G401 (cell line): ENCODE measurements around the gene MT1M. TPM values are rescaled to one million over a fixed set of nuclear protein-coding genes. Genes with fewer than 3 reads are reported as not detected.

ENCODE experiments used
- DNase-seq: peaks from one replicate; pipeline ENCODE4 v3.0.0-alpha.2; 2015; ENCODE audit warnings: low spot score
- in situ Hi-C: cut with HindIII; loops from 2 replicates; pipeline ENCODE4 v1.10.0; 2016; ENCODE audit warnings: low sequenced_read_pairs, mixed read lengths
- total RNA-seq: library from RNA; depleted of rRNA; stranded (reverse); fragments of >200 nt; shearing (Covaris generic); gene quantifications from 2 replicates; pipeline ENCODE4 v1.2.3, GENCODE V29; 2014

MT1M gene
- total RNA-seq, 1 experiment from 2014 or later, result not detected

DNA sequence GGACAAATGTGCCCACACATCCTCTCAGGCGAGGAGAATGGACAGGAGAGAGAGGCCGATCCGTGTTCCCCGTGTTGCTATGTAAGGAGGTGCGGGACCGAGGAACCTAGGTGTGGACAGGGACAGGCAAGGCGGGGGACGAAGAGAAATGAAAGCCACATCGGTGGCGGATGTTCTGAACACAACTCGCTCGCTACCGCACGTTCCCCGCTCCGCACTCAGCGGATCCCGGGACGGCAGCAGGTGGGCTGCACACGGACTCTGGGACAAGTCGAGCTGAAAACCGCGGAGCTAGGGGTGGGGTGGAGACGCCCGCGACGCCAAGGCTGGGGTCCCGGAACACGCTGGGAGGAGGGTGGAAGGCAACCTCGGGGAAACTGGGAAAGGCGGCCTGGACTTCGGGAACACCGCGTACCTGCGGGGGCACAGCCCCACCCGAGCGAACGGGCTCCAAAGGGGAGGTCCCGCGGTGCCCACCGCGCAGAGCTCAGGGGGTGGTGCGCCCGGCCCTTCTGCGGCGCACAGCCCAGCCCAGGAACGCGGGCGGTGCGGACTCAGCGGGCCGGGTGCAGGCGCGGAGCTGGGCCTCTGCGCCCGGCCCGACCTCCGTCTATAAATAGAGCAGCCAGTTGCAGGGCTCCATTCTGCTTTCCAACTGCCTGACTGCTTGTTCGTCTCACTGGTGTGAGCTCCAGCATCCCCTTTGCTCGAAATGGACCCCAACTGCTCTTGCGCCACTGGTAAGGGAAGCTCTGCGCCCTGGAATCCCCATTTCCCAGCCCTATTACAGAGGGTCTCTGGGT, 7.1 kb upstream of the MT1M start, which contains the start of gene MT1E:
Gene MT1E (plus strand): TSS at position 642 of the 803 bp plus-strand sequence. CDS start 71 bp downstream, at position 713.
- peak; percentile 72 for DNase-seq
- in situ Hi-C loops, result no loop called here

DNA sequence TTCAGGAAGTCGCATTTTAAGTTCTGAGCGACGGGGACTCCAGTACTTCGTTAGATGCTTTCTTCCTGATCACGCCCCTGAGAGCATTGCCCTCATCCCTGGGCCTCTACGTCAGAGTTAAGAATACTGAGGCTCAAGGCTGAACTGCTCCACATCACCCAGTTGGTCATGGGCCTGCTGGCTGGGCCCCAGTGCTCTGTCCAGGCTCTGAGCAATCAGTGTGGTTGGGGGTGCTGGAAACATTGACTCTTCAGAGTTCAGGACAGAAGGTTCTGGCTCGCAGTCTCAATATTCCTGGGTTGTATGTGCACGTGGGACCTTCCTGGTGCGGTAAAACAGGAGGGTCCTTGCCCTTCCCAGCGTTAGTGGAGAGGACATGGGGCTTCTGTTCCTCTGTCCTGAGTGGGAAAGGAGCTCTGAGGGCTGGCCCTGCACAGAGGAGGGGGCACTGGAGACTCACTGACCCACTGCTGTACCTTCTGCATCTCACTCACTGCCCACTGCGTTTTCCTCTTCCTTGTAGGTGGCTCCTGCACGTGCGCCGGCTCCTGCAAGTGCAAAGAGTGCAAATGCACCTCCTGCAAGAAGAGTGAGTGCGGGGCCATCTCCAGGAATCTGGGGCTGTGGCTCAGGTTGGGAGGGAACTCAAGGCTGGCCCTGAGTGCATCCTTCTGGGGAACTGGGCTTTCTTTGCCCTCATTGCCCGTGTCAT, 6.4 kb upstream of the MT1M start:
- in situ Hi-C loops, result no loop called here
- DNase-seq, result no peak

DNA sequence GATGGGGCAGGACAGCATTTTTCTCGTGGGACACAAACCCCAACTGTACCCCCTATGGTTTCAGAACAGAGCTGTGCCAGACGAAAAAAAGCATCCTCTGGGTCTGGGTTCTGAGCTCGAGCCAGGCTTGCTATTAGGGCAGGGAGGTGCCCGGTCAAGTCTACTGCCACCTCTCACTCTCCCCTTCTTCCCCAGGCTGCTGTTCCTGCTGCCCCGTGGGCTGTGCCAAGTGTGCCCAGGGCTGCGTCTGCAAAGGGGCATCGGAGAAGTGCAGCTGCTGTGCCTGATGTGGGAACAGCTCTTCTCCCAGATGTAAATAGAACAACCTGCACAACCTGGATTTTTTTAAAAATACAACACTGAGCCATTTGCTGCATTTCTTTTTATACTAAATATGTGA, 5.8 kb upstream of the MT1M start:
- DNase-seq, result no peak
- in situ Hi-C loops, result no loop called here

DNA sequence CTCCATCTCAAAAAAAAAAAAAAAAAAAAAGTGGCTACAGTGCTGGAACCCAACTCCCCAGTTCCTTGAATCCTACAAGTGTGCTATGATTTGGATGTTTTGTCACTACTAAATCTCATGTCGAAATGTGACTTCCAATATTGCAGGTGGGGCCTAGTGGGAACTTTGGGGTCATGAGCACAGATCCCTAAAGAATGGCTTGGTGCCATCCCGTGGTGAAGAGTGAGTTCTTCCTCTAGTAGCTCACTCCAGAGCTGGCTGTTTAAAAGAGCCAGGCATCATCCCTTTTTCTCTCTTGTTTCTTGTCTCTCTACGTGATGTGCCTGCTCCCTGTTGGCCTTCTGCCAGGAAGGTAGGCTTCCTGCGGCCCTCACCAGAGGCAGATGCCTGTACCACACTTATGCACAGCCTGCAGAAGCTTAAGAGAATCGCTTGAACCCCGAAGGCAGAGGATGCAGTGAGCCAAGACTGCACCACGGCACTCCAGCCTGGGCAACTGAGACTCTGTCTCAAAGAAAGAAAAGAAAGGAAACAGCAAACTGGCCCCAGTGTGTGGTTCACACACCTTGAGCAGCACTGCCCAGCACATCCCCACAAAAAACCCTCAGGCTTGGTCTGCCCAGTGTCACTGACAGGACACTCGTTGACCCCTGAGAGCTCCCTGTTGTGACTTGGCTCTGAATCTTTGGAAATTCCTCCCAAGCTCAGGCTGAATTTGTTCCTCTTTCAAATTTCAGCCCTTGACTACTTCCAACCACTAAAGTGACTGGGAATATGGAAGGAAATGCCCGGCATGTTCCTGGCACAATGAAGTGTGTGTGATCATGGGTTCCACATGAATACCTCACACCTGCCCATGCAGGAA, 3.7 kb upstream of the MT1M start:
- DNase-seq, result no peak
- in situ Hi-C loops, result no loop called here

DNA sequence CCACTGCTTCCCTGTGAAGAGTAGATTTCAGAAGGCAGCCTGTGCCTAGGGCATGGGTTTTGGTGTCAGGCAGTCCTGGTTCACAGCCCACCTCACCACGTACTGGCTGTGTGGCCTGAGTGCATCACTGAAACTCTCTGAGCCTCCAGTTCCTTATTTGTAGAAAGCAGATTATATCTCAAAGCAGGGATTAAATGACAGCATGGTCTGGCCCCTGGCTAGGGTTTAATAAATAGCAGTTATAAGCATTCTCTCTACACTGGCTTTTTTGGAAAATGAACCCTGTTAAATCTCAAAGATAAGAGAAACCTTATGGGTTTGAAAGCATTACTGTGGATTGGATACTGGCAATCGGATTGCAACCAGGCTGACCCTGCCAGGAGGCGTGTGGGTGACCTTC, 2.9 kb upstream of the MT1M start:
- no peak for DNase-seq
- in situ Hi-C loops, result no loop called here

DNA sequence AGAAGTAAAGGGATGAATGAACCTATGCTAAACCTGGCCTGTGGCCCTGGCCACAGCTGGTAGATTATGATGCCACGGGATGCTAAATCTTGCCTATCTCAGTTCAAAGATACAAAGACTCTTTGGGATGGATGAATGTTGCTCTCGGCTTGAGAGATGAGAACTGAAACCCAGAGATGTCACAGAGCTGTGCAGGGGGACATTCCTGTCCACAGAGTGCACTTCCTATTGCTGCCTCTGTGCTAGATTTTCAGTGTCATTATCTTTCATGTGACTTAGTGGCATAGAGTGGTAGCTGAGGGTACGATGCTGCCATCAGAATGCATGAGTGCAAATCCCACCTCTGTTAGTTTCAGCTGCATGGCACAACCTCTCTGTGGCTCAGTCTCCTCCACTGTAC, 2.3 kb upstream of the MT1M start:
- DNase-seq, result no peak

DNA sequence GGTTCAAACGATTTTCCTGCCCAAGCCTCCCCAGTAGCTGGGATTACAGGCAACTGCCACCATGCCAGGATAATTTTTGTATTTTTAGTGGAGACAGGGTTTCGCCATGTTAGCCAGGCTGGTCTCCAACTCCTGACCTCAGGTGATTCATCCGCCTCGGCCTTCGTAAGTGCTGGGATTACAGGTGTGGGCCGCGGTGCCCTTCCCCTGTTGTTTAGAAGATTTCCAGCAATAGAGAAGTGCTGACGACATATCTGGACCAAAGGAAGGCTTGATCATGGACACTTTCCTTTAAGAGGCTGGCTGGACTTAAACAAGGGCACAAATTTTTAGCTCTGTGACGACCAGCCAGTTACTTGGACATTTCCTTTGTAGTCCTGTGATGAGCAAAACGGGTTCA, 1.3 kb upstream of the MT1M start:
- in situ Hi-C loops, result no loop called here
- DNase-seq, result no peak

More for the DNA sequence above, 2.3 kb upstream of the MT1M start:
- in situ Hi-C loops, result no loop called here

DNA sequence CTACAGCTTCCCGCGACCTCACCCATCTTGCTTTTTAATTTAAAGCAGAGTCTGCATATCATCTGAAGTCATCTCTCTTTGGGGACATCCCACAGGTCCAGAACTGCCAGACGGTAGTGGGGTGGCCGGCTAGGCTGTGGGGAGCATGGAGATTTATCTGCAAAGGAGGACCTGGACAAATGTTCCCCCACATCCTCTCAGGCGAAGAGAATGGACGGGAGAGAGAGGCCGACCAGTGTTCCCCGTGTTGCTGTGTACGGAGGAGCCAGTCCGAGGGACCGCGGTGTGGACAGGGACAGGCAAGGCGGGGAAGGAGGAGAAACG, 665 bp upstream of the MT1M start:
- DNase-seq, result no peak
- in situ Hi-C loops, result no loop called here

DNA sequence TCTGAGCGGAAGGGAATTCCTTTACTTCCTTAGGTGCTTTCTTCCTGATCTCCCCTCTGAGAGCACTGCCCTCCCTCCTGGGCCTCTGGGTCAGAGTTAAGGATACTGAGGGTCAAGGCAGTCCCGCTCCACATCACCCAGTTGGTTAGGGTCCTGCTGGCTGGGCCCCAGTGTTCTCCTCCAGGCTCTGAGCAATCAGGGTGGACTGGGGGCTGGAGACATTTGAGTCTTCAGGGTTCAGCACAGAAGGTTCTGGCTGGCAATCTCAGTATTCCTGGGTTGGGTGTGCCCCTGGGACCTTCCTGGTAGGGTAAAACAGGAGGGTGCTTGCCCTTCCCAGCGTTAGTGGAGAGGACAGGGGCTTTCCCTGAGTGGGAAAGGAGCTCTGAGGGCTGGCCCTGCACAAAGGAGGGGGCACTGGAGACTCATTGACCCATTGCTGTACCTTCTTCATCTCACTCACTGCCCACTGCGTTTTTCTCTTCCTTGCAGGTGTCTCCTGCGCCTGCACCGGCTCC, 448 bp downstream of the MT1M start:
- no peak for DNase-seq
- in situ Hi-C loops, result no loop called here

DNA sequence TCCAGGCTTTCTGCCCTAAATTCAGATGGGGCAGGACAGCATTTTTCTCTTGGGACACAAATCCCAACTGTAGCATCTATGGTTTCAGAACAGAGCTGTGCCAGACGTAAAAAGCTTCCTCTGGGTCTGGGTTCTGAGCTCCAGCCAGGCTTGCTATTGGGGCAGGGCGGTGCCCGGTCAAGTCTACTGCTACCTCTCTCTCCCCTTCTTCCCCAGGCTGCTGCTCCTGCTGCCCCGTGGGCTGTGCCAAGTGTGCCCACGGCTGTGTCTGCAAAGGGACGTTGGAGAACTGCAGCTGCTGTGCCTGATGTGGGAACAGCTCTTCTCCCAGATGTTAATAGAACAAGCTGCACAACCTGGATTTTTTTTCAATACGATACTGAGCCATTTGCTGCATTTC, 1.1 kb downstream of the MT1M start:
- in situ Hi-C loops, result no loop called here
- no peak for DNase-seq

DNA sequence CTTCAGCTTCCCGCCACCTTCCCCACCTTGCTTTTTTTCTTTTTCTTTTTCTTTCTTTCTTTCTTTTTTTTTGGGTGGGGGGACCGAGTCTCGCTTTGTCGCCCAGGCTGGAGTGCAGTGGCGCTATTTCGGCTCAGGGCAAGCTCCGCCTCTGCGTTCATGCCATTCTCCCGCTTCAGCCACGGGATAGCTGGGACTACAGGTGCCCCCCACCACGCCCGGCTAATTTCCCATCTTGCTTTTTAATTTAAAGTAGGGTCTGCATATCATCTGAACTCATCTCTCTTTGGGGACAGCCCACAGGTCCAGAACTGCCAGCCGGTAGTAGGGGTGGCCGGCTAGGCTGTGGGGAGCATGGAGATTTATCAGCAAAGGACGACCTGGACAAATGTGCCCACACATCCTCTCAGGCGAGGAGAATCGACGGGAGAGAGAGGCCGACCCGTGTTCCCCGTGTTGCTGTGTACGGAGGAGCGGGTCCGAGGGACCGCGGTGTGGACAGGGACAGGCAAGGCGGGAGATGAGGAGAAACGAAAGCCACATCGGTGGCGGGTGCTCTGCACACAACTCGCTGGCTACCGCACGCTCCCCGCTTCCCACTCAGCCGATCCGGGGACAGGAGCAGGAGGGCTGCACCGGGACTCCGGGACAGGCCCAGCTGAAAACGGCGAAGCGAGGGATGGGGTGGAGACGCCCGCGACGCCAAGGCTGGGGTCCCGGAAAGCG, 2.4 kb downstream of the MT1M start:
- in situ Hi-C loops, result no loop called here
- no peak for DNase-seq

DNA sequence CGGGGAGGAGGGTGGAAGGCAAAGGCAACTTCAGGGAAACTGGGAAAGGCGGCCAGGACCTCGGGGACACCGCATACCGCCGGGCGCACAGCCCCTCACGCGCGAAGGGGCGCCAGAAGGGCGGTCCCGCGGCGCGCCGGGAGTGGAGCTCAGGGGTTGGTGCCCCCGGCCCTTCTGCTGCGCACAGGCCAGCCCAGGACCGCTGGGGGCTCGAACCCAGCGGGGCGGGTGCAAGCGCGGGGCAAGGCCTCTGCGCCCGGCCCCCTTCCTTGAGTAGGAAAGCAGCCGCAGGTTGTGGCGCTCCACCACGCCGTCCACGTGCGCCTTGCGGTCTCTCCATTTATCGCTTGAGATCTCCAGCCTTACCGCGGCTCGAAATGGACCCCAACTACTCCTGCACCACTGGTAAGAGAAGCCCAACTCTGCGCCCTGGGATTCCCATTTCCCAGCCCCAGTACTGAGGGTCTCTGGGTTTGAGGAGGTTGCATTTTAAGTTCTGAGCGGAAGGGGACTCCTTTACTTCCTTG, 3.0 kb downstream of the MT1M start:
- in situ Hi-C loops, result no loop called here
- DNase-seq, result no peak

DNA sequence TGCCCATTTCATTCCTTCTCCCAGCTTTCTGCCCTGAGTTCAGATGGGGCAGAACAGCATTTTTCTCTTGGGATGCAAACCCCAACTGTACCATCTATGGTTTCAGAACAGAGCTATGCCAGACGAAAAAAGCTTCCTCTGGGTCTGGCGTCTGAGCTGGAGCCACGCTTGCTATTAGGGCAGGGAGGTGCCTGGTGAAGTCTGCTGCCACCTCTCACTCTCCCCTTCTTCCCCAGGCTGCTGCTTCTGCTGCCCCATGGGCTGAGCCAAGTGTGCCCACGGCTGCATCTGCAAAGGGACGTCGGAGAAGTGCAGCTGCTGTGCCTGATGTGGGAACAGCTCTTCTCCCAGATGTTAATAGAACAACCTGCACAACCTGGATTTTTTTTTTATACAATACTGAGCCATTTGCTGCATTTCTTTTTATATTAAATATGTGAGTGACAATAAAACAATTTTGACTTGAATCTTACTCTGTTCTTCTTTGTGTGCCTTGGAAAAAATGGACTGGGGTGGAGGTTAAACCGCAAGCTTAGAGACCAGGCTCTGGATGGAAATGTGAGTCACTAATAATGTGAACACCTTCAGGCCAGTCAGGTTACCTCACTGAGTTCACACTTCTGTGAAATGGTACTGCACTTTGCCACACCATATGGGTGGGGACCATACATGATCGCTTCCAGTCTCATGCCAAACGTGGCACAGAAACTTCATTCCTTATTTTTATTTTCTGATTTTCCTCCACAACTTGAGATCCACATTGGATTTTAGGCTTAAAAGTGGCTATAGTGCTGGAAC, 4.4 kb downstream of the MT1M start:
- DNase-seq, result no peak
- in situ Hi-C loops, result no loop called here

DNA sequence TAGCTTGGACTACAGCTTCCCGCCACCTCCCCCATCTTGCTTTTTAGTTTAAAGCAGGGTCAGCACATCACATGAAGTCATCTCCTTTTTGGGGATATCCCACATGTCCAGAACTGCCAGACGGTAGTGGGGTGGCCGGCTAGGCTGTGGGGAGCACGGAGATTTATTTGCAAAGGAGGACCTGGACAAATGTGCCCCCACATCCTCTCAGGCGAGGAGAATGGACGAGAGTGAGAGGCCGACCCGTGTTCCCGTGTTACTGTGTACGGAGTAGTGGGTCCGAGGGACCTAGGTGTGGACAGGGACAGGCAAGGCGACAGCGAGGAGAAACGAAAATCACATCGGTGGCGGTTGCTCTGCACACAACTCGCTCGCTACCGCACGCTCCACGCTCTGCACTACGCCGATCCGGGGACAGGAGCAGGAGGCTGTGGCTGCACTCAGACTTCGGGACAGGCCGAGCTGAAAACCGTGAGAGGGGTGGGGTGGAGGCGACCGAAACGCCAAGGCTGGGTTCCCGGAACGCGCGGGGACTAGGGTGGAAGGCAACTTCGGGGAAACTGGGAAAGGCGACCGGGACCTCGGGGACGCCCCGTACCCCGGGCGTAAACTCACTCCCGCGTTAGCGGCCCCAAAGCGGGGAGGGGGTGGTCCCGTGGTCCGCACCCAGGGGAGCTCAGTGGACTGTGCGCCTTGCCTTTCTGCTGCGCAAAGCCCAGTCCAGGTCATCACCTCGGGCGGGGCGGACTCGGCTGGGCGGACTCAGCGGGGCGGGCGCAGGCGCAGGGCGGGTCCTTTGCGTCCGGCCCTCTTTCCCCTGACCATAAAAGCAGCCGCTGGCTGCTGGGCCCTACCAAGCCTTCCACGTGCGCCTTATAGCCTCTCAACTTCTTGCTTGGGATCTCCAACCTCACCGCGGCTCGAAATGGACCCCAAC, 5.6 kb downstream of the MT1M start, which contains the start of gene MT1A:
Gene MT1A (plus strand): TSS at position 853 of the 937 bp plus-strand sequence. CDS start 73 bp downstream, at position 926.
- no peak for DNase-seq
- in situ Hi-C loops, result no loop called here

DNA sequence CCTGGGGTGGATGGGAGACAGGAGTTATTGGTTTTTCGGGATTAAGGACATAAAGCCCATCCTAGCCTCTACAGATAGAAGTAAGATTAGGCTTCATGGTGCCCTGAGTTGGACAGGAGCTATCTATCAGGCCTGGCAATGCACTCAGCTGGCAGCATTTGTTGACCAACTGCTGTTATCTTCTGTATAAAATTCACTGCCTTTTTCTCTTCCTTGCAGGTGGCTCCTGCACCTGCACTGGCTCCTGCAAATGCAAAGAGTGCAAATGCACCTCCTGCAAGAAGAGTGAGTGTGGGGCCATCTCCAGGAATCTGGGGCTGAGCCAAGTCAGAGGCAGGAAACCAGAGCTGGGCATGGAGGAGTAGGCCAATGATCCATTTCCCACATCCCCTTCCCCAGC, 6.6 kb downstream of the MT1M start:
- DNase-seq, result no peak
- in situ Hi-C loops, result no loop called here

DNA sequence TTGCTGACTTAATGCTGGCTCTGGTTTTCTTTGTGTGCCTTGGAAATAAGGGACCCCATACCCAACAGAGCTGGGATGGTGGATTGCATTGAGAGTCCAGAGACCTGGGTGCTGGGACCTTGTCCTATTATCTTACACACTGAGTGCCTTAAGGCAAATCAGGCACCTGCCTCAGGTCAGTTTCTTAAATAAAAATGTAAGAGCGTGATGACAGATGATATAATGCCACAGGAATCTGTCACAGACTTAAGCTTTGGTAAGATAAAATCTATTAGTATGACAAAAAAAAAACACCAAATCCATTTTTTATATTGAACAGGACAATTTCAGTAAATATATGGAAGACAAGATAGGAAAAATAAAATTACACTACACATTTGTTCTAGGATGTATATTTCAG, 7.6 kb downstream of the MT1M start:
- in situ Hi-C loops, result no loop called here
- DNase-seq, result no peak

DNA sequence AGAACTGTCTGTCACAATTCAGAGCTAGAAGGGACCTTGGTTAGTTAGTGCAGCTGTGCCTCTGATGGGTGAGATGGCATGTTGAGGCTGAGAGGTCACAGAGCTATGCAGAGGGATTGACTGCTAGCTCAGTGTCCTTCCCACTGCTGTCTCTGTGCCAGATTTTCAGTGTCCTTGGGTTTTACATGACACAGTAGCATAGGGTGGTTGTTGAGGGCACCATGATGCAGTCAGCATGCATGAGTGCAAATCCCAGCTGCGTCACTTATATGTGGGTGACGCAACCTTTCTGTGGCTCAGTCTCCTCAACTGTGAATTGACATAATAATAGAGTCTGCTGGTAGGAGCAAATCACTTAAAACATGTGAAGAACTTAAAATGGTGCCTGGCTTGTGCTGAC, 8.7 kb downstream of the MT1M start:
- in situ Hi-C loops, result no loop called here
- no peak for DNase-seq
